ENCODE results near the gene COL4A6. TPM values are rescaled to one million over a fixed set of nuclear protein-coding genes. Genes with fewer than 3 reads are reported as not detected.

The COL4A6 gene
- total RNA-seq, 1 donor from 2014 or later = 99.4 TPM

DNA sequence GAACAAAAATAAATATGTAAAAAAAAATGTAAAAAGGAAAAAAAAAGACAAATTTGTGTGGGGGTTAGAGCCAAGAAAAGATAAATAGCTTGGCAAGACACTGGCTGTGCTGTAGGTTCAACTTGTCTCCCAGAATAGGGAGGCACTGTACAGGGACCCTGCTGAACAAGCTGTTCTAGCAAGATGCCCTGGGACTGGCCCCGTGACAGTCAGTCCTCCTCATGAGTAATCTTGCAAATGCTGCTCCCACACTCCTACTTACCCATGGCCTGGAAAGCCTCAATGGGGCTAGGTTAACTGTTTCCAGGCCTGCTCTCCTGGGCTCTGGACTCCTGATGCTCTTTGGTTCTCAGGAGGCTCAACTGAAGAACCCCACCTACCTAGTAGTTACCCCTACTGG, 239.8 kb downstream of the COL4A6 start:
- no peak for DNase-seq (ENCODE audit: low spot score in 2 of 2, unreplicated experiment in 2 of 2)
- Mint-ChIP-seq H3K27ac (no peak overlapping the region), H3K27me3 (ENCODE audit: low read depth) (no peaks in the 10 kb centered on the region), H3K36me3 (peaks cover 17% of the 10 kb centered on the region), H3K4me3 (no peak overlapping the region), H3K9me3 (no peaks in the 10 kb centered on the region), H3K4me1 (peaks cover 12% of the 10 kb centered on the region)
- TF ChIP-seq, protein P1, sequence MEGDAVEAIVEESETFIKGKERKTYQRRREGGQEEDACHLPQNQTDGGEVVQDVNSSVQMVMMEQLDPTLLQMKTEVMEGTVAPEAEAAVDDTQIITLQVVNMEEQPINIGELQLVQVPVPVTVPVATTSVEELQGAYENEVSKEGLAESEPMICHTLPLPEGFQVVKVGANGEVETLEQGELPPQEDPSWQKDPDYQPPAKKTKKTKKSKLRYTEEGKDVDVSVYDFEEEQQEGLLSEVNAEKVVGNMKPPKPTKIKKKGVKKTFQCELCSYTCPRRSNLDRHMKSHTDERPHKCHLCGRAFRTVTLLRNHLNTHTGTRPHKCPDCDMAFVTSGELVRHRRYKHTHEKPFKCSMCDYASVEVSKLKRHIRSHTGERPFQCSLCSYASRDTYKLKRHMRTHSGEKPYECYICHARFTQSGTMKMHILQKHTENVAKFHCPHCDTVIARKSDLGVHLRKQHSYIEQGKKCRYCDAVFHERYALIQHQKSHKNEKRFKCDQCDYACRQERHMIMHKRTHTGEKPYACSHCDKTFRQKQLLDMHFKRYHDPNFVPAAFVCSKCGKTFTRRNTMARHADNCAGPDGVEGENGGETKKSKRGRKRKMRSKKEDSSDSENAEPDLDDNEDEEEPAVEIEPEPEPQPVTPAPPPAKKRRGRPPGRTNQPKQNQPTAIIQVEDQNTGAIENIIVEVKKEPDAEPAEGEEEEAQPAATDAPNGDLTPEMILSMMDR (IDR thresholded peaks at IDR 0.05; ENCODE audit: unreplicated experiment) = no peak

DNA sequence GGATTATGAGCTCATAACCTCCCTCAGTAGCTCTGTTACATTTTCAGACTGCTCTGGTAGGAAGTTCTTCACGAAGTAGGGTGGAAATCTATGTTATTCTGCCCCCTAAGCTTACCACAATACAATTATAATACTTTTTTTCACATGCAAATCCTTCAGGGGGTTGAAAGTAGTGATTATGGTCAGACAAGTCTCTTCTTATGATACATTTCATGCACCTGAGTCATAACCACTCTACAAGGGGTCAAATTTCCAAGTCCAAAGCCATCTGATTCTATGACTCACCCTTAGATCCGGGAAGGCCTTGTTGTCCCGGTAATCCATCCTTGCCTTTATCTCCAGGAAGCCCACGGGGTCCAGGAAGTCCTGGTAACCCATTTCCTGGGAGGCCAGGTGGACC, 251.4 kb downstream of the COL4A6 start:
- no peak overlapping the region for H3K4me3 Mint-ChIP-seq
- DNase-seq (ENCODE audit: low spot score in 2 of 2, unreplicated experiment in 2 of 2) = no peak
- no peak overlapping the region for H3K27ac Mint-ChIP-seq
- H3K9me3 Mint-ChIP-seq = no peaks in the 10 kb centered on the region
- H3K4me1 Mint-ChIP-seq = no peaks in the 10 kb centered on the region
- H3K36me3 Mint-ChIP-seq = peaks cover 31% of the 10 kb centered on the region
- H3K27me3 Mint-ChIP-seq (ENCODE audit: low read depth) = no peaks in the 10 kb centered on the region
- TF ChIP-seq, protein P1 (IDR thresholded peaks at IDR 0.05; ENCODE audit: unreplicated experiment) = no peak

DNA sequence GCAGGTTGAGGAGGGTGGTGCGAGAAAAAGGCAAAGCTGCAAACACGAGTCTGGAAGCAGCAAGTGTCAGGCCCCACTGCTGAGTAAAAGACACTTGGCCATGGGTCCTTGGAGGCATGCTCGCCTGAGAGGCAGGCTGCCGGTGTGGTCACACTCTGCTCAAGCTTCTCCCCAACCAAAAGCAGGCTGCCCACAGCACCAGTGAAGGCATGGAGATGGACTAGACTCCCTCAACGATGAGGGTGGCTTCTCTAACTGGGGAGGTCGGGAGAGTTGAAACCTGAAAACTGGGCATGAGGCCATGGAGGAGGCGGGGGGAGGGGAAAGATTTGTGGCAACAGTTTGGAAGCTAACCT, 260.1 kb downstream of the COL4A6 start:
- H3K4me3 Mint-ChIP-seq = no peak overlapping the region
- H3K9me3 Mint-ChIP-seq = no peaks in the 10 kb centered on the region
- TF ChIP-seq, protein P1 (IDR thresholded peaks at IDR 0.05; ENCODE audit: unreplicated experiment) = no peak

DNA sequence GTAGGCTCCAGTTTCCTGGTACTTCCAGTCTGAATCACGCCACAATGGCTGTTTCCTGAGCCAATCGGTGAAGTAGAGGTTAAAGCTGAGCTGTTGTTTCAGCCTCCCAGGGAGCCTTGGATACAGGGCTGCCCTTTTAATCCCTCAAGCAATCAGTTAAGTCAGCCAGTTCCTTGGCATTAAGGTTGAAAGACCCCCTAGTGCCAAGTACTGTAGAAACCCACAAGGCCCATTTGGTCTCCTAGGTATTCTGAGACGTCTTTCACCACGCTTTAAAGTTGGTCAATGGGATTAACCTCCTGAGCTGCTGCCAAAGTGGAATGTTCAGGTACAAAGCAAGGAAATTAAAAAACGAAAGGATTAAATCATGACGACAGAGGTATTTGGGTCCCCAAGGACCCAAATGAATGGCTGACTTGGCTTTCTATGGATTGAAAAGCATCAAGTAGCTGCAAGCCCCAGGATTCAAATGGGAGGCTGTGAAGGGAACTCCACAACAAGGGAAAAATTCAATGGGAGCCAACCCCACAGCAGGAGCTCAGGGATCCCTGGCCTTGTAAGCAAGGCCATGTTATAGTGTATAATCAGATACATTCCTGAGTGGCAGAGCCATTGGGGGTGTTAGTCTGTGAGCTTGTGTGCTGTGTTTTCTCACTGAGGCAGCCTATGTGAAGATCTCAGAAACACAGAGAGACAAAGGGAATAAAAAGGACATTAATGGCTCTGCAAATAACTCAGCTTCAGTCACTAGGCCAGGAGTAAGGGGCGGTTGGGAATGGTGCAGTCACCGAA, 260.7 kb downstream of the COL4A6 start:
- no peaks in the 10 kb centered on the region for H3K4me1 Mint-ChIP-seq
- no peak overlapping the region for H3K4me3 Mint-ChIP-seq
- no peak for DNase-seq (ENCODE audit: low spot score in 2 of 2, unreplicated experiment in 2 of 2)
- no peak overlapping the region for H3K27ac Mint-ChIP-seq
- TF ChIP-seq, protein P1 (IDR thresholded peaks at IDR 0.05; ENCODE audit: unreplicated experiment) = no peak
- H3K27me3 Mint-ChIP-seq (ENCODE audit: low read depth) = no peaks in the 10 kb centered on the region
- H3K9me3 Mint-ChIP-seq = no peaks in the 10 kb centered on the region
- peaks cover 18% of the 10 kb centered on the region for H3K36me3 Mint-ChIP-seq

More for the DNA sequence above, 260.1 kb downstream of the COL4A6 start:
- Mint-ChIP-seq H3K27ac (no peak overlapping the region), H3K36me3 (peaks cover 20% of the 10 kb centered on the region), H3K27me3 (ENCODE audit: low read depth) (no peaks in the 10 kb centered on the region), H3K4me1 (no peaks in the 10 kb centered on the region)
- no peak for DNase-seq (ENCODE audit: low spot score in 2 of 2, unreplicated experiment in 2 of 2)

DNA sequence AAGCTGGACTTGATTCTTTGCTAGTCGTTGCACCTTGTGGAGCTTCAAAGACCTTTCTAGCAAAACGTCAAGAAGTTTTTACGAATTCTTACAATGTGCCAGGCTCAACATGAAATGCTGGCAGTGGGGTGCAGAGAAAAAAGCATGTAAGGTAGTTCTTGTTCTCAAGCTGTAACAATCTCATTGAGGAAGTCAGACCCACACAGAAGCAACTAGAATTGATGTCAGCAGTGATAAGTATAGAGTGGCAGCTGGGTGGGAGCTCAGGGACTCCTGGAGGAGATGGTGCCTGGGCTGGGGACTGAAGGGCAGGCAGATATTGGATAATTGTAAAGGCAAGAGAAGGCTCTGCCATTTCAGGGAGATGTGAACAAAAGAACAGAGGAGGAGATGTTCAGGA, 264.3 kb downstream of the COL4A6 start:
- TF ChIP-seq, protein P1 (IDR thresholded peaks at IDR 0.05; ENCODE audit: unreplicated experiment) = no peak
- no peaks in the 10 kb centered on the region for H3K4me1 Mint-ChIP-seq

More for the DNA sequence above, 264.3 kb downstream of the COL4A6 start:
- DNase-seq (ENCODE audit: low spot score in 2 of 2, unreplicated experiment in 2 of 2) = no peak
- Mint-ChIP-seq H3K36me3 (peaks cover 34% of the 10 kb centered on the region), H3K4me3 (no peak overlapping the region), H3K27ac (no peak overlapping the region), H3K27me3 (ENCODE audit: low read depth) (no peaks in the 10 kb centered on the region), H3K9me3 (no peaks in the 10 kb centered on the region)
